A549 (cell line): ENCODE results near the gene SLC9A9. TPM values are rescaled to one million over a fixed set of nuclear protein-coding genes. Genes with fewer than 3 reads are reported as not detected.

Experiments used
- ATAC-seq, 2 experiments: fragments of 200-7000 bp in 1 of 2; fragments of >200 bp in 1 of 2; cut with Nextera tagmentation in 1 of 2; cut with Tn5 transposase in 1 of 2; 3 replicates each; pipeline versions ENCODE4 v1.8.0 to v1.9.1; 2018 to 2020; ENCODE audit warnings: mild to moderate bottlenecking in 1 of 2, moderate library complexity in 1 of 2
- CTCF ChIA-PET: fragments of 300-600 bp; sonication (Branson Sonifier 250); formaldehyde crosslinking; extraction: SDS; loops from one replicate; lab custom pipeline; 2021; ENCODE audit warnings: antibody characterized with exemption, inconsistent platforms; lab: Yijun Ruan, JAX
- POLR2A ChIA-PET: fragments of 350-600 bp; formaldehyde crosslinking; extraction: SDS; loops from one replicate; lab custom pipeline; 2021; ENCODE audit warnings: antibody characterized with exemption, inconsistent platforms; lab: Yijun Ruan, JAX
- DNase-seq, 2 experiments: peaks; one replicate each; pipeline versions ENCODE4 v3.0.0 to v3.0.0-alpha.2; 2011 to 2016; ENCODE audit warnings: low read depth in 1 of 2, low spot score in 1 of 2
- FAIRE-seq: peaks from 2 replicates; lab custom pipeline; 2011; peaks lifted over from hg19 to GRCh38; lab: Jason Lieb, UNC
- H3K27ac ChIP-seq, 2 experiments: fragments of >200 bp; sonication (Bioruptor Twin); formaldehyde crosslinking; 3 replicates each; pipeline ENCODE4 v1.5.1; 2016 to 2017
- H3K4me1 ChIP-seq: fragments of >200 bp; sonication (Bioruptor Twin); formaldehyde crosslinking; 3 replicates; pipeline ENCODE4 v1.6.1; 2016
- H3K4me2 ChIP-seq: fragments of >200 bp; sonication (Bioruptor Twin); formaldehyde crosslinking; 3 replicates; pipeline ENCODE4 v1.6.1; 2016
- H3K4me3 ChIP-seq: fragments of >200 bp; sonication (Bioruptor Twin); formaldehyde crosslinking; 3 replicates; pipeline ENCODE4 v1.5.1; 2016
- H3K9me3 ChIP-seq: fragments of >200 bp; sonication (Bioruptor Twin); formaldehyde crosslinking; 3 replicates; pipeline ENCODE4 v1.6.1; 2016
- CHD4 ChIP-seq: fragments of 200-600 bp; sonication (generic); IDR thresholded peaks from 2 replicates; pipeline ENCODE4 v1.6.1; 2016; ENCODE audit warnings: antibody characterized with exemption, mild to moderate bottlenecking, borderline replicate concordance
- FOSB ChIP-seq: fragments of 250-450 bp; sonication (Bioruptor Pico); IDR thresholded peaks from 2 replicates; pipeline ENCODE4 v1.5.0; 2020; ENCODE audit warnings: mild to moderate bottlenecking, moderate library complexity
- FOXS1 ChIP-seq: fragments of 250-450 bp; sonication (Bioruptor Pico); IDR thresholded peaks from 2 replicates; pipeline ENCODE4 v1.5.0; 2020; ENCODE audit warnings: mild to moderate bottlenecking, moderate library complexity
- HDAC2 ChIP-seq: fragments of 200-600 bp; sonication (generic); IDR thresholded peaks from 2 replicates; pipeline ENCODE4 v1.6.1; 2016
- HOXB5 ChIP-seq: fragments of 250-450 bp; sonication (Bioruptor Pico); IDR thresholded peaks from 2 replicates; pipeline ENCODE4 v1.5.0; 2020; ENCODE audit warnings: mild to moderate bottlenecking, moderate library complexity
- JUN ChIP-seq, 2 experiments: fragments of >200 bp; sonication (Bioruptor Twin); formaldehyde crosslinking; IDR thresholded peaks; 2 replicates in 1 of 2; 3 replicates in 1 of 2; pipeline ENCODE4 v1.6.1; 2016 to 2017
- JUNB ChIP-seq: fragments of >200 bp; sonication (Bioruptor Twin); formaldehyde crosslinking; IDR thresholded peaks from 2 replicates; pipeline ENCODE4 v1.6.1; 2016
- KDM5A ChIP-seq: fragments of 200-600 bp; sonication (generic); IDR thresholded peaks from 2 replicates; pipeline ENCODE4 v1.6.1; 2016; ENCODE audit warnings: antibody characterized with exemption, mild to moderate bottlenecking
- MAFK ChIP-seq: fragments of 450-650 bp; IDR thresholded peaks from 2 replicates; pipeline ENCODE4 v1.6.1; 2014; ENCODE audit not compliant: partially characterized antibody
- MYC ChIP-seq: IDR thresholded peaks from 2 replicates; pipeline ENCODE4 v1.6.1; 2012; ENCODE audit warnings: mild to moderate bottlenecking, inconsistent platforms, low read length, improper control_type of control experiment, borderline replicate concordance
- PHF8 ChIP-seq: fragments of 200-600 bp; sonication (generic); IDR thresholded peaks from 2 replicates; pipeline ENCODE4 v1.6.1; 2016; ENCODE audit warnings: low read depth, mild to moderate bottlenecking, antibody characterized with exemption, moderate library complexity, borderline replicate concordance
- POLR2A ChIP-seq: IDR thresholded peaks from 2 replicates; pipeline ENCODE4 v1.6.1; 2012; ENCODE audit warnings: mild to moderate bottlenecking, low read length
- POLR2AphosphoS2 ChIP-seq: conservative IDR thresholded peaks from 2 replicates; pipeline ENCODE4 v1.6.1; 2012; ENCODE audit warnings: low read length, improper control_type of control experiment, inconsistent platforms
- RFX5 ChIP-seq: fragments of 450-650 bp; IDR thresholded peaks from 2 replicates; pipeline ENCODE4 v1.7.1; 2014; ENCODE audit warnings: antibody characterized with exemption, mild to moderate bottlenecking, moderate library complexity
- ZC3H11A ChIP-seq: fragments of 450-650 bp; IDR thresholded peaks from 2 replicates; pipeline ENCODE4 v1.6.1; 2014; ENCODE audit warnings: antibody characterized with exemption, mild to moderate bottlenecking
- ZFP36 ChIP-seq: fragments of 450-650 bp; IDR thresholded peaks from 2 replicates; pipeline ENCODE4 v1.6.1; 2014; ENCODE audit warnings: borderline replicate concordance; ENCODE audit not compliant: partially characterized antibody
- WGBS: methylation state at CpG from one replicate; pipeline ENCODE4 v1.1.6; 2017; ENCODE audit errors: missing lambda C conversion rate; 5-methylcytosine and 5-hydroxymethylcytosine counted together
- polyA plus RNA-seq, 4 experiments: library from polyadenylated mRNA; depleted of rRNA in 3 of 4; stranded (reverse); fragments of >200 nt; fragmentation: RNase III in 1 of 4; extraction: RNeasy Plus Mini Kit Qiagen cat#74134 plus additional on column Dnase treatment in 1 of 4; gene quantifications; 2 replicates in 3 of 4; 3 replicates in 1 of 4; pipeline ENCODE4 v1.2.3, GENCODE V29; 2011 to 2017
- TF ChIP-seq, protein P1 (sequence below): fragments of 250-450 bp; sonication (Bioruptor Pico); IDR thresholded peaks from 2 replicates; pipeline ENCODE4 v1.5.0; 2020; ENCODE audit warnings: low read depth, mild to moderate bottlenecking, moderate library complexity
- TF ChIP-seq, protein P2 (sequence below): fragments of 250-450 bp; sonication (Bioruptor Pico); IDR thresholded peaks from 2 replicates; pipeline ENCODE4 v1.5.0; 2021; ENCODE audit warnings: mild to moderate bottlenecking, moderate library complexity, borderline replicate concordance

SLC9A9 gene
- polyA plus RNA-seq, 2 of the 4 experiments (the other 2 are of a cell fraction), result 0.10 to 0.32 TPM

DNA sequence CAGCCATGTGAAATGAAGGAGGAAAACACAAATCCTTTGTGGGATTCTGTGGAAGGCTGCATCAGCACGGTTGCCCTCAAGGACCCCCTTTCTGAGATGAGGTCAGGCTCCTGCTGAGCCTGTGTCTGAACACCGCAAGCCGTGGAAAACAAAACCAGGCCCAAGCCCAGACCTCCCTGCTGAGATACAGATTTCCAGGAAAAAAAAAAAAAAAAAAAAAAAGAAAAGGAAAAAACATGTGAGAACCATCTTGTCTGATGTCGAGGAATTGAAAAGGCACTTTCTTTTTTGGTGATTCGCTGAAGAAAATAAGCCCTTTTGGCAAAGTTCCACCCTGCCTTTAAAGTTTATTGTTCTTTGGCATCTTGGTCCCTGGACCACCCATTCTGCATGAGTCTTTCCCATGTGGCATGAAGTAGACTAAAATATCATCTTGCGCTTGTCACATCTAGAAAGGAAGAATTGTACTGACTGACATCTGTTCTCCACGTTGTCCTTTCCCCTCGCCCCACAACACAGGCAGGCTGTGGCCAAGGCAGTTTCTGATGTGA lies 611.1 kb downstream of the SLC9A9 start:
- no peak for FAIRE-seq

DNA sequence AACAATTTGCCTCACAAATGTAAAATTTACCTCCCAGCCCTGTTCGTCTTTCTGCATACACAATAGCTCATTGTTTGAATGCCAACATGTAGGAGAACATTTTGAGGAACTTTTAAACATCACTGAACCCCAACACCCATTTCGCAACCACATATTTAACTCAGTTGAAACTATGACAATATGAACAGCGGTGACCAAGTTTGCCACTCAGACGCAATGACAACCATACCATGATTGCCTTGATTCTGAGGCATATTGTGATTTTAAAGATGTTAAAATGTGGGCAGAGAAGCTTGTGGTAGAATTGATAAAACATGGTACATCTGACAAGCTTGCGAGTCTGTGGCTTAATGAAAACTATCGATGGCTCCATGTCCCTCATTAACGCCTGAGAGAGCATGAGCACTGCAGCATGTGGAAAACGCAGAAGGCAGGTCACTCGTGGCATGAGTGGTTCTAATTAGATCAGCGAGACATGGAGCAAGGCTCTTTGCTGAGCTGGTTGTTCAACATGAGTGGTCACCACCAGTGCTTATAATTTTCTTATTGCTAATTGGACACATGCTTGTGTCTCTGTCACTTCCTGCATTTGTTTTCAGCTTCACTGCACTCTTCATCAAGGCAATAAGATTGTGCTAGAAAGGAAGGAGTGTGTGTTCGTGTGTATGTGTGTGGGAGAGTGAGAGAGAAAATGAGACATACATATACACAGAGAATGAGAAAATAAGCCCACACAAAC lies 611.9 kb downstream of the SLC9A9 start:
- no peaks in the 10 kb centered on the region for H3K4me1 ChIP-seq
- WGBS, result 56% methylated on average over 11 of the region's 11 CpGs
- H3K4me3 ChIP-seq, result no peak overlapping the region
- ChIA-PET POLR2A (no interaction called here), CTCF (no interaction called here)
- H3K4me2 ChIP-seq, result no peak overlapping the region
- DNase-seq (no peak), ATAC-seq (no peak), FAIRE-seq (no peak)
- H3K27ac ChIP-seq, result no peak overlapping the region
- no peak for TF ChIP-seq ZFP36
- TF ChIP-seq CHD4, result no peak
- TF ChIP-seq, protein P1, sequence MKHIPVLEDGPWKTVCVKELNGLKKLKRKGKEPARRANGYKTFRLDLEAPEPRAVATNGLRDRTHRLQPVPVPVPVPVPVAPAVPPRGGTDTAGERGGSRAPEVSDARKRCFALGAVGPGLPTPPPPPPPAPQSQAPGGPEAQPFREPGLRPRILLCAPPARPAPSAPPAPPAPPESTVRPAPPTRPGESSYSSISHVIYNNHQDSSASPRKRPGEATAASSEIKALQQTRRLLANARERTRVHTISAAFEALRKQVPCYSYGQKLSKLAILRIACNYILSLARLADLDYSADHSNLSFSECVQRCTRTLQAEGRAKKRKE, result no peak
- TF ChIP-seq MAFK, result no peak
- H3K9me3 ChIP-seq, result no peaks in the 10 kb centered on the region

More for the DNA sequence above, 611.1 kb downstream of the SLC9A9 start:
- Histone ChIP-seq H3K4me3 (no peak overlapping the region), H3K27ac (no peak overlapping the region), H3K4me2 (no peak overlapping the region), H3K4me1 (no peaks in the 10 kb centered on the region), H3K9me3 (no peaks in the 10 kb centered on the region)
- ChIA-PET POLR2A (no interaction called here), CTCF (no interaction called here)
- TF ChIP-seq, protein P2, sequence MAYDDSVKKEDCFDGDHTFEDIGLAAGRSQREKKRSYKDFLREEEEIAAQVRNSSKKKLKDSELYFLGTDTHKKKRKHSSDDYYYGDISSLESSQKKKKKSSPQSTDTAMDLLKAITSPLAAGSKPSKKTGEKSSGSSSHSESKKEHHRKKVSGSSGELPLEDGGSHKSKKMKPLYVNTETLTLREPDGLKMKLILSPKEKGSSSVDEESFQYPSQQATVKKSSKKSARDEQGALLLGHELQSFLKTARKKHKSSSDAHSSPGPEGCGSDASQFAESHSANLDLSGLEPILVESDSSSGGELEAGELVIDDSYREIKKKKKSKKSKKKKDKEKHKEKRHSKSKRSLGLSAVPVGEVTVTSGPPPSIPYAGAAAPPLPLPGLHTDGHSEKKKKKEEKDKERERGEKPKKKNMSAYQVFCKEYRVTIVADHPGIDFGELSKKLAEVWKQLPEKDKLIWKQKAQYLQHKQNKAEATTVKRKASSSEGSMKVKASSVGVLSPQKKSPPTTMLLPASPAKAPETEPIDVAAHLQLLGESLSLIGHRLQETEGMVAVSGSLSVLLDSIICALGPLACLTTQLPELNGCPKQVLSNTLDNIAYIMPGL (CRISPR knock-in tag), result no peak
- no peak for TF ChIP-seq POLR2A
- no peak for TF ChIP-seq JUN (IDR thresholded peaks at IDR 0.05)
- no peak for TF ChIP-seq PHF8
- no peak for TF ChIP-seq RFX5
- no peak for TF ChIP-seq FOXS1 (CRISPR knock-in tag)
- no peak for TF ChIP-seq ZC3H11A
- no peak for TF ChIP-seq HOXB5 (CRISPR knock-in tag)
- TF ChIP-seq MYC, result no peak
- TF ChIP-seq ZFP36, result no peak
- TF ChIP-seq, protein P1, result no peak
- DNase-seq, result no peak
- 47% methylated on average over 8 of the region's 8 CpGs for WGBS
- ATAC-seq, result no peak

DNA sequence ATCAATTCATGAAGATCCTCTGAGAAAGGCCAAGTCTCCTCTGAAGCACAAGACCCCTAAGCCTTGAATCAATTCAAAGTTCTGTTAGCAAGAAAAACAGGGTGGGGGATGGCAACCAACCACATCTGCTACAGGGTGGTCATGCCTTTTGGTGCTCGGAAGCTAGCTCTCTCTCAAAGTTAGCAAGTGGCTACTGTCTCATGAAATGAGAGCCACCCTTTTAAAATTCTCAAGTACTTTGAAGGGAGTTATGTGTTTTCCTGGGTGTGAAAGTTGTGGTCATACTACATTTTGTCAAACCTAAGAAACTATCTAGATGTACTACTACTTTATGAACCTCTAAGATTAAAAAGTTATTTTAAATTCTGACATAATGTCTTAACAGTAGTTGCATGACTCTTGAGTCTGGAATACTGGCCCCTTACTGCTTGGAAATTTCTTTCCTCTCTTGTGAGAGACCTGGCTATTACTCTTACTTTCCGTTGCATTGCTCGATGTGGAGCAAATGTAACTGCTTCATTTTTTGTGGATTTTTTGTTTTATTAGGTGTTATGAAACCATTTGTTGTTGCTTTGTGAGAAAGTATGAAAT lies 612.6 kb downstream of the SLC9A9 start:
- Histone ChIP-seq H3K27ac (no peak overlapping the region), H3K4me2 (no peak overlapping the region), H3K9me3 (no peaks in the 10 kb centered on the region), H3K4me1 (no peaks in the 10 kb centered on the region), H3K4me3 (no peak overlapping the region)
- FAIRE-seq (no peak), DNase-seq (no peak), ATAC-seq (no peak)
- 38% methylated on average over 3 of the region's 3 CpGs for WGBS
- ChIA-PET POLR2A (no interaction called here), CTCF (no interaction called here)
- TF ChIP-seq HDAC2, result no peak
- no peak for TF ChIP-seq FOSB (CRISPR knock-in tag)
- TF ChIP-seq PHF8, result no peak
- TF ChIP-seq JUNB, result no peak
- TF ChIP-seq KDM5A, result no peak
- TF ChIP-seq POLR2AphosphoS2, result no peak
- TF ChIP-seq HOXB5 (CRISPR knock-in tag), result no peak
